KOPT-K1 (cell line): ENCODE measurements around the gene TSPAN32.

Experiments used
- H3K27ac ChIP-seq: fragments of 200-600 bp; sonication (generic); 2 replicates; pipeline ENCODE4 v1.5.1; 2016; ENCODE audit warnings: antibody characterized with exemption, mild to moderate bottlenecking, low read depth, low read length; ENCODE audit not compliant: poor library complexity, severe bottlenecking
- H3K36me3 ChIP-seq: fragments of 200-600 bp; sonication (generic); 2 replicates; pipeline ENCODE4 v1.5.1; 2017; ENCODE audit warnings: antibody characterized with exemption, mild to moderate bottlenecking, low read length, moderate library complexity; ENCODE audit not compliant: insufficient read depth
- H3K9me3 ChIP-seq: fragments of 200-600 bp; sonication (generic); 2 replicates; pipeline ENCODE4 v1.5.1; 2017; ENCODE audit warnings: antibody characterized with exemption, low read length, mild to moderate bottlenecking; ENCODE audit not compliant: insufficient read depth, poor library complexity, severe bottlenecking

Gene TSPAN32

DNA sequence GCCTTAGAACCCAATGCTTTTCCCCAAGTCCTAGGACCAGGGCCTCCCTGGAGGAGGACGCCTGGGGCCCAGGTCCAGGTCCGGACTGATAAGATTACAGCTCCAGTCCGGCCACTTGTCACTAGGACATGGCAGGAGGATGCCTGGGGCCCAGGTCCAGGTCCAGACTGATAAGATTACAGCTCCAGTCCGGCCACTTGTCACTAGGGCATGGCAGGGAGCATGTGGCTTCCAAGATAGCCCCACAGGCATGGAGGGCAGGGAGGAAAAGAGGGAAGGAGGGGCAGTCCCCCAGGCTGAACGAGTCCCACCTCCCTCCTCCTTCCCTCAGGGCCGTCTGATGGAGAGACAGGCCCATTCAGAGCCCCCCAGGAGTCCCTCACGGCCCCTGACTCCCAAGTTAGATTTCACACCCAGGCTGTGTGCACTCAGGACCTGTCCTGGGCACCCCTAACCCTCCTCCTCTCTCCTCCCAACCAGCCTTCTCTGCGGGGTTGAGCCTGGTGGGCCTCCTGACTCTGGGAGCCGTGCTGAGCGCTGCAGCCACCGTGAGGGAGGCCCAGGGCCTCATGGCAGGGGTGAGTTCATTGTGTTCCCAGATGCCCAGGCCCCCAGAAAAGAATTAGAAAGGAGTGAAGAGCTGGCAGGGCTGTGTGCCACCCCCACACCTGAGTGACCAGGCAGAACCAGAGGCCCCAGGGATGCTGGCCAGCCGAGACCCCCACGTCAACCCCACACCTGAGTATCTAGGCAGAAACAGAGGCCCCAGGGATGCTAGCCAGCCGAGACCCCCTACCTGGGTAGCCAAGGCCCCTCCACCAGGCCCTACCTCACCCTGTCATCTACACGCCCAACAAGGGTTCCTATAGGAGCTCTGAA, 2.1 kb downstream of the TSPAN32 start:
- Histone ChIP-seq H3K27ac (no peak overlapping the region), H3K9me3 (no peaks in the 10 kb centered on the region), H3K36me3 (no peaks in the 10 kb centered on the region)

DNA sequence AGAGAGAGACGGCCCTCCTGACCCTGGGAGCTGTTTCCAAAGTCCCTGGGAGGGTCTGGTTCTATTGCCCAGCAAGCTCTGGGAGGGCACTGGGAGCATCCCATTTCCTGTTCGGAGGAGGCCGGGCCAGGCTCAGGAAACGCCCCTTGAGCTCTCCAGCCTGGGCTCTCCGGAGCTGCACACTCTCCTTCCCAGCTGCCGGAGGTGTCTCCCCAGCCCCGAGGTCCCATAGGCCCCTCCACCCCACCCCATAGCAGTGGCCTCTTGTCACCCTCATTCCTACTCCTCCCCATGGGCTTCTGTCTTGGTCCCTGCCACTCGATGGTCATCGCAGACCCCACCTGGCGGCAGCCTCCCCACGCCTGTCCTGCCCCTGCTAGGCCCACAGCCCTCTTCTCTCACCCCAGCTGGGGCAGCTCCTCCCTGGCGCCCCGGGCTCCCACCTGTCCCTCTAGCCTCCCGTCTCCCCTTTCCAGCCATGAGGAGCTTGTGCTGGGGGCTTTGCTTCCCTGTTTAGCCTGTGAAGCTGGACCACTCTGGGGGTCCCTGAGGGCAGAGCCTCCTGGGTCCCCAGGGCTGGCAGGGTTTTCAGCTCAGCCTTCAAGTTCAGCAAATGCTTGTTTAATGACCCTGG, 2.8 kb downstream of the TSPAN32 start:
- H3K36me3 ChIP-seq: no peaks in the 10 kb centered on the region
- H3K27ac ChIP-seq: no peak overlapping the region
- H3K9me3 ChIP-seq: no peaks in the 10 kb centered on the region

DNA sequence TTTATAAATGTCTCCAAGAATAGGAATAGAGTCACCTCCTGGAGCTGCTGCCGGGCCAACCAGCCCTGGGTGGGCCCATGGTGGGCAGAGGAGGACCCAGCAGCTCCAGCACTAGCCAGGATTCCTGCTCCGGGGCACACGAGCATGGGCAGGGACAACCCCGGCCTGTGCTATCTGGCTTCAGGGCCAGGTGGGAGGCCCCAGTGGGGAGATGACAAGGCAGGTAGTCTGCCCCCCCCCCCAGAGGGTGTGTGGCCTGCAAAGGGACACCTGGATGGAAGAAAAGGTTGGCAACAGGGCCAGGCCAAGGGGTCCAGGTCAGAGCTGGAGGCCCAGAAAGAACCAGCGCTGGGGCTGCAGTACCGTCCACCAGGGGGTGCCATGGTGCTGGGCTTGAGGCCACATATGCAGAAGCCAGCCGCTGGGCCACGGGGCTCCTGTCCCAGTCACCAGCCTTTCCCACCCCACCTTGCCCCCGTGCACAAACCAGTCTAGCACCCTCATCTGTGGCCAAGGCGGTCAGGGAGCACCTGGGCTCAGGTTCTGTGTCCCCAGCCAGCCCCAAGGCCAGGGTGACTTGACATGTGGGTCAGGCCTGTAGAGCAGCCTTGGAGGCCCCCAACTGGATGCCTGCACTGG, 3.4 kb downstream of the TSPAN32 start:
- Histone ChIP-seq H3K36me3 (no peaks in the 10 kb centered on the region), H3K9me3 (no peaks in the 10 kb centered on the region), H3K27ac (peak overlapping the region; percentile 55)

DNA sequence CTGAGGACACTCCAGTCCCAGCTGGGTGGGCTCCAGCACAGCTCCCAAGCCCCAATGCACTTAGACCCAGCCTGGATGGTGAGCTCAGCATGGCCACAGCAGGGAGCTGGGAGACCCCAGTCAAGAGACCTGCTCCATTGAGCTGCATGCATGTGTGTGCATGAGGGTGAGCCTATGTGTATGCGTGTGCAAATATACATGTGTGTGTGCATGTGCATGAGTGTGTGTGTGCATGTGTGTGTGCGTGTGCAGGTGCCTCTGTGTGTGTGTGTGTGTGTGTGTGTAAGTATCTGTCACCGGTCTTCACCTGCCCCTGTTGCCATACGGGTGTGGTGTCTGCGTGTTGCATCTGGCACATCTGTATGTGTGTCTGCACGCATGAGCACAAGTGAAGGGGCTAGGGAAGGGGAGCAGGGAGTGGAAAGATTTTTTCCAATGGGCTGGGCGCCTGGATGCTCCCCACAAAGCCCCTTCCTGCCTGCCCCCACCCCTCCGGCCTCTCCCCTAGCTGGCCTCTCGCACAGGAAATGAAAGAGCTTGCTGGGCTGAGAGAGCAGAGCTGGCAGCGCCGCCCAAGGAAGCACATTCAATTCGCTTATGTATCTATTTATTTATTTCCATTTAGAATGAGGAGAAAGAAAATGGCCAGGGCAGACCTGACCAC, 4.1 kb downstream of the TSPAN32 start:
- Histone ChIP-seq H3K9me3 (no peaks in the 10 kb centered on the region), H3K27ac (peak overlapping the region; percentile 55), H3K36me3 (no peaks in the 10 kb centered on the region)

DNA sequence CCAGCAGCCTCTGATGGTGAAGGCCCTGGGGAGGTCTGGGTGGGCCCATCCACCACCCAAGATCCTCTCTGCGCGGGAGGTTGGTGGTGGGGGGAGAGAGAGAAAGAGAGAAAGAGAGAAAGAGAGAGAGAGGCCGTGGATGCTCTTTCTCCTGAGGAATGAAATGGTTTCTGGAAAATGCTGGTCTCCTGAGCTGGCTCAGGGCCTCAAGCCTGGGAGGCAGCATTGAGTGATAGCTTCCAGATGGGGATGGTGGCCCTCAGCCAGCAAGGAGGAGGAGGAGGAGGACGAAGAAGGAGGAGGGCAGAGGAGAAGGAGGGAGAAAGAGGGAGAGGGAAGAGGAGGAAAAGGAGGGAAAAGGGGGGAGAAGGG, 4.6 kb downstream of the TSPAN32 start:
- Histone ChIP-seq H3K36me3 (no peaks in the 10 kb centered on the region), H3K27ac (peak overlapping the region; percentile 55), H3K9me3 (no peaks in the 10 kb centered on the region)

DNA sequence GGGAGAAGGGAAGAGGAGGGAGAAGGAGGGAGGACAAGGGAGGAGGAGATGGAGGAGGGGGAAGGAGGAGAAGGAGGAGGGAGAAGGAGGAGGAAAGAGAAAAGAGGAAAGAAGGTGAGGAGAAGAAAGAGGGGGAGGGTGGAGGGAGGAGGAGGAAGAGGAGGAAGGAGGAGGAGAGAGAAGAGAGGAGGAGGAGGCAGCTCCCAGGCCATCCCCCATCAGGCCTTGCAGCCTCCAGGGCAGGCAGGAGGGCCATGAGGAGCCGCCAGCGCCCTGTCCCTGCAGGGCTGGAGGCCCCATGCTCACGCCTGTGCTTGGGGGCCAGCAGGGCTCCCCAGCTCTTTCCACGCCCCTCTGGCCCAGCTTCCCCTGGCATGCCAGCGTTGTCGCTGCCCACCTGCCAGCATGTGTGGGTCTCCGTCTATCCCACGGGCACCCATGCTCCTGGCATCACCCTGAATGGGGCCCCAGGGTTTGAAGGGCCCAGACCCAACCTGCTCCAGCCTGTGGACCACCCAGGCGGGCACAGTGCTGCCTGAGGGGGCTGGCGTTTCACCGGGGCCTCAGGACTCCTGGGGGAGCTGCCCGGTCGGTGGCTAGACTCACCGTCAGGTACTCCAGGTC, 5.2 kb downstream of the TSPAN32 start:
- Histone ChIP-seq H3K36me3 (no peaks in the 10 kb centered on the region), H3K27ac (peak overlapping the region; percentile 55), H3K9me3 (no peaks in the 10 kb centered on the region)

DNA sequence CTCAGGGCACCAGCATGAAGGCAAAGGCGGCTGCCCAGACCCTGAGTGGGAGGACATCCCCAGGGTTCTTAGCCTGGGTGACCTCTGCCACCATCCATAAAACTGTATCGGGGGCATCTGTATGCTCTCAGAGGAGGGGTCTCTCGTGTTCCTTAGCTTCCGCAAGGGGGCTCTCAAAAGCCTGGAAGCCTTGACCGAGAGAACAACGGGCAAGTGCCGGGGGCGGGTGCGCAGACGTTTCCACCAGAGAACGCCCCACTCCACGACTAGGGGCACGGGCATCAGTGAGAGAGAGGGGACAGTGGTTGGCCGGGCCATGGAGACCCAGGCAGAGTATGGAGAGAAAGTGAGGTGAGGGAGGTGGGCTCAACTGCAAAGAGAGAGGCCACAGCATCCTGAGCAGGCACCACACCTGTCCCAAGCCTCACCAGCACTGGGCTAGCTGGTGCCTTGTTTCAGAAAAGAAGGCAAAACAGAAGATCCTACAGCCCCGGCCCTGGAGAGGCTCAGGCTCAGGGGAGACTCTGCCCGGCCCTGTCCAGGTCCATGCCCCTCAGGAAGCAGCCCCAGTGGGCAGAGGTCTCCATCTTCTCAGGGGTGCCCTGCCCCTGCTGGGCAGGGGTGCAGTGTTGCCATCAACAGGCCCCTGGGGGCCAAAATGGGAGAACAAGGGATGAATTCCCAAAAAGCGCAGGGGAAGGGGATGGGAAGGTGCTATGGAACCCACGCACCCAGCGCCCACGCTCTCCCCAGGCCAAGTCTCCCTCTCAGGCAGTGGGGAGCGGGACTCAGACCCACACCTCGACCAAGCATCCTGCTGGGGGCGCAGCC, 5.9 kb downstream of the TSPAN32 start:
- Histone ChIP-seq H3K27ac (peak overlapping the region; percentile 55), H3K36me3 (no peaks in the 10 kb centered on the region), H3K9me3 (no peaks in the 10 kb centered on the region)

DNA sequence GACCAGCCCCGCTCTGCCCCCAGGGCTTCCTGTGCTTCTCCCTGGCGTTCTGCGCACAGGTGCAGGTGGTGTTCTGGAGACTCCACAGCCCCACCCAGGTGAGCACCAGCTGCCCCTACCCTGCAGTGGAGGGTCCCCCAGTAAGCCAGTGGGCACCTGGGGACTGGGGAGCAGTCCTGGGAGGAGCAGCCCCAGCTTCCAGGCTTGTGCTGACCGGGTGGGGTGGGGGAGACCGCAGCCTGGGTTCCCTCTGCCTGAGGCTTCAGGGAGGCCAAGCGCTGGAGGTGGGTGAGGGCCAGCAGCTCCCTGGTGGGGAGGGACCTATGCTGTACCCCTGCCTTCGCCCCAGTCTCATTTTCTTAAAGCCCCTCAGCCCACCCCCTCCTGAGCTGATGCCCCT, 6.9 kb downstream of the TSPAN32 start:
- Histone ChIP-seq H3K9me3 (no peaks in the 10 kb centered on the region), H3K36me3 (no peaks in the 10 kb centered on the region)

DNA sequence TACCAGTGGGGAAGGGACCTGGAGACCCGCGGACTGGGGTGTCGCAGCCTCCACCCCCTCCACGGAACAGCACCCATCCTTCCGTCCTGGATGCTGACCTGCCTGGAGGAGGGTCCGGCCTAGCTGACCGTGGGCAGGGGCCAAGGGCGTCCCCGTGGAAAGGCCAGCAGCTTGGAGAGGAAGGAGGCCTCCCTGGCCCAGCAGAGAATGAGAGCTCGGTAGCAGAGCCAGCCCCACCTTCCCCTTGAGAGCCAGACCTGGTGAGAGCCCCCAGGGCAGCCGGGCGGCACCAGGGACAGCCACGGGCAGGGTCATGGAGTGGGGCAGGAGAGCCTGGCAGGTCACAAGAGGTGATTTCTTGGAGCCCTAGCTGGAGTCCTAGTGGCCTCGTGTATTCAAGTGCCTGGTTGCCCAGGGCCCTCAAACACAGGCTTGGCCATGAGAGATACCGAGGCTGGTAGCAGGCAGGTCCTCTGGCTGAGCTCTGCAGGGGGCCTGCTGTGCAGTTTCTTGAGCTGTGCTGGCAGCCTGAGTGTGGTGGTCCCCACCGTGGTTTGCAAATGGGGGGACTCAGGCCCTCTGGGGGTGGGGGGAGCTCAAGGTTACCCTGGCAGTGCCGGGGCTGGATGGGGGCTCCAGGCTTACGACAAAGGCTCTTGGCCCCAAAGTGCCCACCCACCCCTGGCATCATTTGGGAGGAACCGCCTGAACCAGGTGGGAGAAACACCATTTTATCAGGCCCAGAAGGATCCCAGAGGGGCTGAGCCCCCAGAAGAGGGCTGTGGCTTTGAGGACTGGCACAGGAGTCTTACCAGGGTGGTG, 7.6 kb downstream of the TSPAN32 start:
- Histone ChIP-seq H3K27ac (no peak overlapping the region), H3K9me3 (no peaks in the 10 kb centered on the region), H3K36me3 (no peaks in the 10 kb centered on the region)

More for the DNA sequence above, 6.9 kb downstream of the TSPAN32 start:
- H3K27ac ChIP-seq: no peak overlapping the region

DNA sequence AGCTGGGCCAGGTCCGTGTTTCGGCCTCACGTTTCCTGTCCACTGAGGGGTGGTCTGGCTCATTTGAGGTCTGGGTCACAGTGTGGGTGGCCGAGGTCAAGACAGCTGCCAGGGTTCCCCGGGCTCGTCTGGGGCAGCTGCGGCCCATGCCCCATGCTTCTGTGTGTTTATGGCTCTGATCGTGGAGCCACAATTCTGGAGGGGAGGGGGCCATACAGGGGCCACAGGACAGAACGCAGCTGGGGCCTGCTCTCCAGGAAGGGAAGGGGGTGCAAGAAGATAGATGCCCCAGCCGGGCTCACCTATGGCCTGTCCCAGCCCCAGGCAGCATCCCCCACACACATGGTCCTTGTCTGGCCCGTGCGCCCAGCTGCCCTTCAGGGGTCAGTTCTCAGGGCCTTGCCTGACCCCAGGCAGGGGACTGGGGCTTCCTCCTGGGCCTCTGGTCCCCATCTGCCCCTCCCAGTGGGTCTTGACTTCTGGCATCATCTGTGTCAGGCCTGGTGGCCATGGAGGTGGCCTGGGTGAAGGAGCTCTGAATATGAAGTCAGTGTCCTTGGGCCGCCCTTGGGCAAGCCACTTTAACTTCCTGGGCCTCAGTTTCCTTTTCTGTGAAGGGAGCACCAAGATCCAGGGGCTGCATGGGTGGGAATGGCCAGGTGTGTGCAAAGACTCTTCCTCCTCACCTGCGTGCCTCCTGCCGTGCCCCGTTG, 8.4 kb downstream of the TSPAN32 start:
- Histone ChIP-seq H3K36me3 (no peaks in the 10 kb centered on the region), H3K27ac (no peak overlapping the region), H3K9me3 (no peaks in the 10 kb centered on the region)

DNA sequence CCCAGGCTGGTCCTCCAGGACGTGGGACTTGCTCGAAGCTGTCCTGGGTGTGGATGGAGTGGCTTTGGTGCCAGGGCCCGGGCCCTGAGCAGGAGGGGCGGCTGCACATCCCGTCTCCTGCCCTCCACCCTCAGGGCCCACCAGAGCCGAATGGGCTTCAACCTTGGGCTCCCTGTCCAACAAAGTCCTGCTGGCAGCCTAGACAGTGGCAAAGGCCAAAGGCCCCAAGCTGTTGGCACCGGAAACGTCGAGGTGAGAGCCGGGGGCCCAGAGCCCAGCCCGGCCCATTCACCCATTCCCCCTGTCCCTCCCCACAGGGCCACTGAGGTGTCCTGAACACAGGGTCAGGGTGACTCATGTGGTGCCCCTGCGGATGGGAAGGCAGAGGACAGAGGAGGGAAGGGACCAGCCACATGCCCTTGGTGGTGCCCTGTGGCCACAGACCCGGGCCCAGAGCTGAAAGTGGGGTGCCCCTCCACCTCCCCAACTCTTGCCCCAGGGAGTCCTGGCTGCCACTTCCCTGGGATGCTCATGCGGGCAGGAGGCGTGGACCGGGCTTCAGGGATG, 9.1 kb downstream of the TSPAN32 start:
- Histone ChIP-seq H3K9me3 (no peaks in the 10 kb centered on the region), H3K36me3 (no peaks in the 10 kb centered on the region), H3K27ac (no peak overlapping the region)

DNA sequence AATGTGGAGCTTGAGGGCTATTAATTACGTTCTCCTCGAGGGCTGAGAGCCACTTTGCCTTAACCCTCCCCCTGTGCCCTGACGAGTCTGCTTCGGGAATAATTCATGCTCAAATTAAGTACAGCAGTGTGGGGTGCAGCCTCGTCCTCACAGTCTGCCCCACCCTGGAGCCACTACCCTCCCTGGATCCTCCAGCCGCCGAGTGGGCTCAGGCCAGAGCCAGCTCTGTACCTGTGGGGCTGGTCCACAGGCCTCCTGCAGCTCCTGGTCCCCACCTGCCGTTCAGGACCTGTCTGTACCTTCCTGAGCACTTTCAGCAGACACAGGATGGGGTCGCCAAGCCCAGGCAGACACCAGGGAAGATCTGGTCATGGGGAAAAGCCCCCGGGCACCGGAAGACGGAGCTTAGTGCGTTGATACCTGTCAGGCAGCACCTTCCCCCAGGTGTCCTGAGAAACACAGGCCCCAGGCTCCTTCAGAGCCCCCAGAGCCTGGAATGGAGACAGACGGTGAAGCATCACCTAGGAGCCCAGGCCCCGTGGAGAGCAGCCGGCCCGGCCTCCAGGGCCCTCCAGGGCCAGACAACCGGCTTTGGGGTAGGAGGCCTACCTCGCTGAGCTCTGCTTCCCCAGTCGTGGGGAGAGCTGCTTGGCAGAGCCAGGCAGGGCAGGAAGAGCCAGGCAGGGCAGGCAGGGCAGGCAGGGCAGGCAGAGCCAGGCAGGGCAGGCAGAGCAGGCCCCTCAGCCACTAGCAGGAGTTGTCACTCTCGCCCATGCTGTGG, 9.7 kb downstream of the TSPAN32 start:
- Histone ChIP-seq H3K36me3 (no peaks in the 10 kb centered on the region), H3K9me3 (no peaks in the 10 kb centered on the region), H3K27ac (no peak overlapping the region)
